Muscle of leg (tissue), 11 donors: ENCODE results near the gene LINGO1. TPM values are rescaled to one million over a fixed set of nuclear protein-coding genes. Genes with fewer than 3 reads are reported as not detected.

Experiments used
- DNase-seq: peaks from one replicate; pipeline ENCODE4 v3.0.0; 2013
- H3K27ac ChIP-seq: one replicate; pipeline ENCODE4 v1.5.1; 2013; ENCODE audit warnings: mild to moderate bottlenecking, low read length, control low read depth
- H3K27me3 ChIP-seq: one replicate; pipeline ENCODE4 v1.6.1; 2013; ENCODE audit warnings: low read length; ENCODE audit not compliant: control insufficient read depth, insufficient read depth
- H3K36me3 ChIP-seq: one replicate; pipeline ENCODE4 v1.6.1; 2013; ENCODE audit warnings: low read length; ENCODE audit not compliant: control insufficient read depth, insufficient read depth
- H3K4me1 ChIP-seq: one replicate; pipeline ENCODE4 v1.6.1; 2013; ENCODE audit warnings: low read length; ENCODE audit not compliant: control insufficient read depth, insufficient read depth
- H3K4me3 ChIP-seq: one replicate; pipeline ENCODE4 v1.5.1; 2013; ENCODE audit warnings: low read length, control low read depth
- H3K9me3 ChIP-seq: replicated peaks from 2 replicates; pipeline ENCODE4 v1.6.1; 2013; ENCODE audit warnings: low read depth, low read length; ENCODE audit not compliant: control insufficient read depth
- WGBS: methylation state at CpG from one replicate; pipeline ENCODE4 v1.1.5; 2013; ENCODE audit warnings: missing lambda C conversion rate; ENCODE audit not compliant: insufficient coverage; 5-methylcytosine and 5-hydroxymethylcytosine counted together
- polyA plus RNA-seq, 8 donors: library from polyadenylated mRNA; unstranded; fragments of 120-200 nt; gene quantifications; one replicate each; pipeline versions ENCODE4 v1.2.1 to v1.2.3, GENCODE V29; 2013; ENCODE audit warnings: inconsistent platforms in 1 of 8, low replicate concordance in 1 of 8; ENCODE audit not compliant: insufficient read length in 8 of 8, insufficient read depth in 1 of 8
- total RNA-seq: library from RNA; stranded (reverse); fragments of 120-200 nt; gene quantifications from one replicate; pipeline ENCODE4 v1.2.4, GENCODE V29; 2013

Gene LINGO1
- total and polyA plus RNA-seq, 9 donors = 1.5 to 15.1 (median 10.1) TPM

GRCh38 chr15:77608774-77609173 lies 23.9 kb downstream of the LINGO1 start:
- Histone ChIP-seq H3K36me3 (no peaks in the 10 kb centered on the region), H3K27me3 (no peaks in the 10 kb centered on the region), H3K4me1 (peaks cover 62% of the 10 kb centered on the region), H3K4me3 (no peak overlapping the region), H3K27ac (no peak overlapping the region), H3K9me3 (no peaks in the 10 kb centered on the region)
- DNase-seq = no peak
- WGBS = 76% methylated on average over 5 of the region's 6 CpGs

- Histone ChIP-seq H3K9me3 (no peaks in the 10 kb centered on the region), H3K36me3 (no peaks in the 10 kb centered on the region), H3K4me3 (no peak overlapping the region), H3K27me3 (no peaks in the 10 kb centered on the region), H3K4me1 (peaks cover 65% of the 10 kb centered on the region), H3K27ac (no peak overlapping the region)
- no peak for DNase-seq
- 87% methylated on average over 3 of the region's 5 CpGs for WGBS
Observed at GRCh38 chr15:77607894-77608261, 24.8 kb downstream of the LINGO1 start.

GRCh38 chr15:77607111-77607893 lies 25.4 kb downstream of the LINGO1 start:
- peak overlapping the region; percentile 51 for H3K27ac ChIP-seq

GRCh38 chr15:77606142-77607034 lies 26.3 kb downstream of the LINGO1 start:
- Histone ChIP-seq H3K9me3 (no peaks in the 10 kb centered on the region), H3K27me3 (no peaks in the 10 kb centered on the region), H3K4me3 (no peak overlapping the region), H3K27ac (no peak overlapping the region), H3K36me3 (no peaks in the 10 kb centered on the region), H3K4me1 (peaks cover 59% of the 10 kb centered on the region)
- 70% methylated on average over 10 of the region's 16 CpGs for WGBS
- no peak for DNase-seq

More at GRCh38 chr15:77607111-77607893, 25.4 kb downstream of the LINGO1 start:
- Histone ChIP-seq H3K27me3 (no peaks in the 10 kb centered on the region), H3K4me1 (peaks cover 65% of the 10 kb centered on the region), H3K36me3 (no peaks in the 10 kb centered on the region), H3K4me3 (no peak overlapping the region), H3K9me3 (no peaks in the 10 kb centered on the region)
- no peak for DNase-seq
- WGBS = 61% methylated on average over 7 of the region's 17 CpGs

GRCh38 chr15:77605547-77605946 lies 27.2 kb downstream of the LINGO1 start:
- Histone ChIP-seq H3K4me1 (peaks cover 53% of the 10 kb centered on the region), H3K9me3 (no peaks in the 10 kb centered on the region), H3K4me3 (no peak overlapping the region), H3K27ac (no peak overlapping the region), H3K27me3 (no peaks in the 10 kb centered on the region), H3K36me3 (no peaks in the 10 kb centered on the region)
- DNase-seq = no peak
- 69% methylated on average over 6 of the region's 6 CpGs for WGBS

- Histone ChIP-seq H3K36me3 (no peaks in the 10 kb centered on the region), H3K4me3 (no peak overlapping the region), H3K27ac (no peak overlapping the region), H3K9me3 (no peaks in the 10 kb centered on the region), H3K4me1 (peaks cover 53% of the 10 kb centered on the region), H3K27me3 (no peaks in the 10 kb centered on the region)
- WGBS = 63% methylated on average over 1 of the region's 2 CpGs
- DNase-seq = no peak
Observed at GRCh38 chr15:77604973-77605372, 27.7 kb downstream of the LINGO1 start.

- 47% methylated on average over 14 of the region's 14 CpGs for WGBS
- Histone ChIP-seq H3K9me3 (no peaks in the 10 kb centered on the region), H3K27ac (no peak overlapping the region), H3K27me3 (no peaks in the 10 kb centered on the region), H3K4me3 (no peak overlapping the region), H3K4me1 (peaks cover 56% of the 10 kb centered on the region), H3K36me3 (no peaks in the 10 kb centered on the region)
- DNase-seq = peak; percentile 29
Observed at GRCh38 chr15:77603611-77604336, 28.9 kb downstream of the LINGO1 start.

- H3K36me3 ChIP-seq = no peaks in the 10 kb centered on the region
- H3K4me3 ChIP-seq = no peak overlapping the region
- no peaks in the 10 kb centered on the region for H3K9me3 ChIP-seq
- no peaks in the 10 kb centered on the region for H3K27me3 ChIP-seq
- H3K27ac ChIP-seq = no peak overlapping the region
- no CpG with 5 or more reads among the region's 1 CpG for WGBS
- DNase-seq = no peak
- H3K4me1 ChIP-seq = peaks cover 48% of the 10 kb centered on the region
Observed at GRCh38 chr15:77602800-77603199, 29.9 kb downstream of the LINGO1 start.

- H3K4me3 ChIP-seq = no peak overlapping the region
- 64% methylated on average over 4 of the region's 5 CpGs for WGBS
- H3K9me3 ChIP-seq = no peaks in the 10 kb centered on the region
- H3K27me3 ChIP-seq = no peaks in the 10 kb centered on the region
- H3K36me3 ChIP-seq = no peaks in the 10 kb centered on the region
- peaks cover 19% of the 10 kb centered on the region for H3K4me1 ChIP-seq
- no peak overlapping the region for H3K27ac ChIP-seq
- peak; percentile 65 for DNase-seq
Observed at GRCh38 chr15:77599899-77600298, 32.8 kb downstream of the LINGO1 start.

- no peak overlapping the region for H3K27ac ChIP-seq
- H3K9me3 ChIP-seq = no peaks in the 10 kb centered on the region
- H3K27me3 ChIP-seq = no peaks in the 10 kb centered on the region
- DNase-seq = no peak
- peaks cover 14% of the 10 kb centered on the region for H3K4me1 ChIP-seq
- H3K4me3 ChIP-seq = no peak overlapping the region
- 74% methylated on average over 12 of the region's 14 CpGs for WGBS
- H3K36me3 ChIP-seq = no peaks in the 10 kb centered on the region
Observed at GRCh38 chr15:77599357-77599756, 33.4 kb downstream of the LINGO1 start.
